Kidney (tissue), 14 donors: Measurements from ENCODE around the gene MYRIP. TPM values are rescaled to one million over a fixed set of nuclear protein-coding genes. Genes with fewer than 3 reads are reported as not detected.

Experiments used
- DNase-seq, 5 donors: peaks; one replicate each; pipeline ENCODE4 v3.0.0-alpha.2; 2013 to 2020
- FAIRE-seq: peaks from 2 replicates; lab custom pipeline; 2012; peaks lifted over from hg19 to GRCh38; lab: Jason Lieb, UNC
- H3K27ac ChIP-seq, 2 donors: one replicate each; pipeline ENCODE4 v1.7.0; 2013; ENCODE audit warnings: low read depth in 2 of 2, low read length in 2 of 2, inconsistent platforms in 1 of 2
- H3K27me3 ChIP-seq: one replicate; pipeline ENCODE4 v1.7.1; 2013; ENCODE audit warnings: low read length, inconsistent platforms; ENCODE audit not compliant: control insufficient read depth, insufficient read depth
- H3K36me3 ChIP-seq, 3 donors: one replicate each; pipeline versions ENCODE4 v1.7.0 to v1.7.1; 2013; ENCODE audit warnings: low read length in 3 of 3, control low read depth in 1 of 3, inconsistent platforms in 1 of 3; ENCODE audit not compliant: insufficient read depth in 3 of 3, control insufficient read depth in 2 of 3
- H3K4me1 ChIP-seq, 3 donors: one replicate each; pipeline versions ENCODE4 v1.7.0 to v1.7.1; 2013; ENCODE audit warnings: low read length in 3 of 3, inconsistent platforms in 1 of 3, low read depth in 1 of 3; ENCODE audit not compliant: control insufficient read depth in 2 of 3, insufficient read depth in 2 of 3
- H3K4me3 ChIP-seq, 3 donors: one replicate each; pipeline versions ENCODE4 v1.7.0 to v1.8.1; 2013; ENCODE audit warnings: low read length in 3 of 3, control low read depth in 1 of 3, inconsistent platforms in 1 of 3
- H3K9ac ChIP-seq, 3 donors: one replicate each; pipeline versions ENCODE4 v1.7.0 to v1.7.1; 2013; ENCODE audit warnings: low read length in 3 of 3, control low read depth in 1 of 3, inconsistent platforms in 1 of 3
- H3K9me3 ChIP-seq, 3 donors: one replicate each; pipeline versions ENCODE4 v1.7.0 to v1.7.1; 2013; ENCODE audit warnings: low read length in 3 of 3, control low read depth in 1 of 3, inconsistent platforms in 1 of 3; ENCODE audit not compliant: control insufficient read depth in 2 of 3, insufficient read depth in 1 of 3
- CTCF ChIP-seq: IDR thresholded peaks from 3 replicates; pipeline ENCODE4 v1.5.1; 2012; ENCODE audit warnings: mild to moderate bottlenecking, moderate library complexity, borderline replicate concordance; ENCODE audit not compliant: insufficient read depth; ENCODE audit errors: extremely low read depth
- intact Hi-C: fragments of 100-400 bp; cut with DNase I; formaldehyde crosslinking; loops from one replicate; pipeline ENCODE4 v1.11.1; 2022
- polyA plus RNA-seq: library from polyadenylated mRNA; stranded (reverse); fragments of 350-450 nt; fragmentation: Illumina TruSeq; extraction: RNeasy Lipid Tissue Mini Kit (QIAGEN cat#74804); gene quantifications from one replicate; pipeline ENCODE4 v1.2.3, GENCODE V29; 2014; ENCODE audit warnings: low read depth, low replicate concordance; ENCODE audit not compliant: insufficient read depth
- total RNA-seq: library from RNA; stranded (reverse); fragmentation: NEBNext Ultra II Directional; extraction: Animal tissue kit (Norgen Biotek cat#: 25700); gene quantifications from one replicate; pipeline ENCODE4 v1.2.1, GENCODE V29; 2021
- donor health status: control.
- donor health status: control.
- donor health status: control.
- donor health status: control.
- donor health status: control.
- donor health status: DM: yes; HTN: yes; CAD: no.
- donor health status: Normal renal cell carcinoma (clear cell type).

The MYRIP gene
- total and polyA plus RNA-seq, 2 donors from 2014 or later, result 0.92 to 6.6 TPM

DNA sequence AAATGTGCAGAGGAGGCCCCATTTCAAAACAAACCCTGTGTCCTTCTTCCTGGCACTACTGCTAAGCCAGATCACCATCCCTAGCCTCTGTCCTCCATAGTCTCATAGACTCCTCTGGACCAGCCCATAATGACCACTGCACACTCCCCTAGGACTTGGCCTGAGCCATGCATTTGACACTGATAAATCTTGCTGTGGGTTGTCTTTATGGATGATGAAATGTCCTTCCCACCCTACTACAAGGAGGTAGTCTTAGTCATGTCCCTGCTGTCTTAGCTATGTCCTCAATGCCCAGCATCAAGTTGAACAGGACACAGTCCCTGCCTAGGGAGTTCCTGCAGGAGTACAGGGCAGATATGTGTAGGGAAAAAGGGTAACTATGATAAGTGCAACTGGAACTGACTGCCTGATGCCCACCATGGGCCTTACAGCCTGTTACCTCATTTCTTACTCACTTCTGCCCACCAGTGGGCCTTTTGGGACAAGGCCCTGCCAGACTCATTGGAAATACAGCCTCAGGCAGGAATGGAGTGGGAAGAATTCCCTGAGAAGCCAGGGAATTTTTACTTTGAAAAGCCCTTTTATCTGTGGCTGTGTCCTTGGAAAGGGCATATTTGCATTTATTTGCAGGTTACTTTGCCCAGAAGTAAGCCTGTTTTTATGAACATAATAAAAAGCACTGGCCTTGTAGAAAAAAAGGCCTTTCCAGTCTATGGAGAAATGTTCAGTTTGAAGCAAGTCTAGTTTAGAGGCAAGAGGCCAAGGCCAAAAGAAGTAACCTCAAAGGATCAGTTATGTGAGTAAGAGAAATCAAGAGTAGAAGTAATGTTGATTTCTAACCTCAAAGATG is 300.5 kb downstream of the MYRIP start:
- H3K9ac ChIP-seq, result no peak overlapping the region
- no peaks in the 10 kb centered on the region for H3K36me3 ChIP-seq
- no peaks in the 10 kb centered on the region for H3K4me1 ChIP-seq
- H3K9me3 ChIP-seq, result no peaks in the 10 kb centered on the region
- DNase-seq (peak in 2 of 5 donors; percentile 17 to 21), FAIRE-seq (no peak)
- no peaks in the 10 kb centered on the region for H3K27me3 ChIP-seq
- intact Hi-C loops, result no loop called here
- no peak overlapping the region for H3K27ac ChIP-seq
- no peak for TF ChIP-seq CTCF
- H3K4me3 ChIP-seq, result no peak overlapping the region

DNA sequence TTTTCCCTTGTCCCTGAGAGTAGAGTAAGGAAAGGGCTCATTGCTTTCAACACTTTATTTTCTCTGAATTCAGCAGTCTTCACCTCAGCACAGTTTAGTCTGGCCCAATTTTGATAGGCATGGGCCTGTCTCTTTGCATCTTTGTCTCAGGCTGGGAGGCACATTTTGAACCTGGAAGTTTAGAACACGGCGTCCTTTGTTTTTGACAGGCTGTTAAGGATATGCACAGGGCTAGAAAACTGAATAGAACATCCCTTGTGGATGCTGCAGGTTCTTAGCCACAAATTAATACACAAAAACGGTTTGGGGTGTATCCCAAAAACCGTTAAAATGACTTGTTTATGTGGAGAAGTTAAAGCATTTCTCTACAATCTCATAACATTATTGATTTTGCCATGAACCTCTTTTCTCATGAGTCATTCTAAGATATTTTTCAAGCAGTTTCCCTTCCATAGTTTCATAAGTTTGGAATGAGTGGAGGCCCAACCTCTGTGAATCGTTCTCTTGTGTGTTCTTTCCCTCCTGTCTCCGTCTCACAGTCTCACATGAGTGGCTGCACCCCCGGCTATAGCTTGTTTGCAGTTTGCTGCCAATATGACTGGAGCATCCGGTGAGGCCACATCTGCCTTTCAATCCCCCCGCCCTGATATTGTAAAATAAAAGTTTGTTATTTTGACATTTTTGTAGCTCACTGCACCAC is 307.2 kb downstream of the MYRIP start:
- no peak overlapping the region for H3K9ac ChIP-seq
- FAIRE-seq, result no peak
- DNase-seq, result peak in 1 of 5 donors; percentile 4
- TF ChIP-seq CTCF, result no peak
- H3K4me3 ChIP-seq, result no peak overlapping the region
- peaks cover 0 to 5% (median 0%) of the 10 kb centered on the region in 3 donors for H3K4me1 ChIP-seq
- H3K36me3 ChIP-seq, result no peaks in the 10 kb centered on the region
- no peak overlapping the region for H3K27ac ChIP-seq
- intact Hi-C loops, result no loop called here
- no peaks in the 10 kb centered on the region for H3K27me3 ChIP-seq
- no peaks in the 10 kb centered on the region for H3K9me3 ChIP-seq

DNA sequence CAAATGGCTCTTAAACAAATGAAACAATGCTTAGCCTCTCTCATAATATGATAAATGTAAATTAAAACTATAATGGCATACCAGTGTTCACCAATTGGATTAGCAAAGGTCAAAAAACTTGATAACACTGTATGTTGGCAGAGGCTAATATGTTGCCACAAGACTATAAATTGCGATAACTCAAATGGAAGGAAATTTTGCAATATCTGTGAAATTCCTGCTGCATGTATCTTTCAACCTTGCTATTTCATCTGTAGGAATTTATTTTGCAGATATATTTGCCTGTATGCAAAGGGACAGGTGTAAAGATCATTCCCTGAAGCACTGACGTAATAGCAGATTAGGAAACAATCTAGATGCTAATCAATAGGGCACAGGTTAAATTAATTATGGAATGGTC is 308.7 kb downstream of the MYRIP start:
- no peak for DNase-seq
- FAIRE-seq, result no peak
- Histone ChIP-seq H3K4me3 (no peak overlapping the region), H3K9me3 (no peaks in the 10 kb centered on the region), H3K27ac (no peak overlapping the region), H3K4me1 (peaks cover 0 to 5% (median 0%) of the 10 kb centered on the region in 3 donors), H3K27me3 (no peaks in the 10 kb centered on the region), H3K9ac (no peak overlapping the region), H3K36me3 (no peaks in the 10 kb centered on the region)
- intact Hi-C loops, result no loop called here
- TF ChIP-seq CTCF, result no peak
